GM12873 (cell line): ENCODE results near the gene TIGD1.

ENCODE experiments used
- CTCF ChIP-seq: IDR thresholded peaks from 2 replicates; pipeline ENCODE4 v1.5.1; 2012; ENCODE audit warnings: low read depth, mild to moderate bottlenecking, moderate library complexity, low read length, control low read depth; ENCODE audit not compliant: insufficient read depth; ENCODE audit errors: missing control alignments

The TIGD1 gene

GRCh38 chr2:232550354-232551249, at the start of gene TIGD1, which contains the start of gene EIF4E2:
TSS of gene TIGD1 (minus strand) at chr2:232550557. CDS start at chr2:232549882, 675 bp downstream.
TSS of gene EIF4E2 (plus strand) at chr2:232550689. CDS start at chr2:232550725, 36 bp downstream.
- TF ChIP-seq CTCF: peak; percentile 24

- no peak for TF ChIP-seq CTCF
These were observed 47.9 kb upstream of the TIGD1 start for GRCh38 chr2:232598293-232598692.

GRCh38 chr2:232597362-232598079, 47.2 kb upstream of the TIGD1 start:
- TF ChIP-seq CTCF: no peak

- TF ChIP-seq CTCF: no peak
These were observed 43.6 kb upstream of the TIGD1 start for GRCh38 chr2:232593982-232594381.

- no peak for TF ChIP-seq CTCF
These were observed 42.5 kb upstream of the TIGD1 start for GRCh38 chr2:232592772-232593395.

- TF ChIP-seq CTCF: no peak
These were observed 38.6 kb upstream of the TIGD1 start for GRCh38 chr2:232588680-232589585.
